ENCODE results near the gene ARRDC4. TPM values are rescaled to one million over a fixed set of nuclear protein-coding genes. Genes with fewer than 3 reads are reported as not detected.

ARRDC4 gene
- total and polyA plus RNA-seq, 2 of the 4 experiments (the other 2 are of a cell fraction): 5.3 to 9.1 TPM

GRCh38 chr15:97968380-97968779, 7.9 kb downstream of the ARRDC4 start:
- ATAC-seq (ENCODE audit: low read depth): peak; percentile 91
- DNase-seq: peak; percentile 90
- Histone ChIP-seq H3K4me3 (ENCODE audit: insufficient read depth, low read depth, low read length) (no peak overlapping the region), H2BK15ac (ENCODE audit: low read depth, low read length) (no peak overlapping the region), H3K9me3 (ENCODE audit: control insufficient read depth, insufficient read depth, low read length) (no peaks in the 10 kb centered on the region), H3K27me3 (ENCODE audit: control insufficient read depth, insufficient read depth, low read length) (no peaks in the 10 kb centered on the region), H3K27ac (ENCODE audit: insufficient read depth, low read length) (no peak overlapping the region), H3K4me2 (ENCODE audit: low read depth, low read length) (peak overlapping the region; percentile 30; the same call in 1 of the 2 replicates), H3K36me3 (ENCODE audit: control insufficient read depth, insufficient read depth, low read length) (peaks cover 8% of the 10 kb centered on the region), H3K9me1 (ENCODE audit: insufficient read depth, low read length) (no peaks in the 10 kb centered on the region), H3K23ac (ENCODE audit: low read depth, low read length) (no peak overlapping the region), H2BK5ac (ENCODE audit: low read depth, low read length, poor library complexity, severe bottlenecking) (peak overlapping the region; percentile 57), H3K9ac (ENCODE audit: low read depth, low read length) (no peak overlapping the region), H3K4me1 (ENCODE audit: control insufficient read depth, insufficient read depth, low read length) (peaks cover 13% of the 10 kb centered on the region), H3K14ac (replicated peaks; ENCODE audit: low read depth, low read length) (no peak overlapping the region), H4K5ac (ENCODE audit: low read depth, low read length) (no peak overlapping the region), H4K8ac (ENCODE audit: low read depth in 2 of 2, low read length in 2 of 2) (no peak overlapping the region; a peak in 1 of 4 replicates), H3K79me1 (ENCODE audit: low read depth in 1 of 2, low read length in 2 of 2) (peaks cover 0 to 8% of the 10 kb centered on the region in 2 experiments; a peak in 1 of 4 replicates), H2AFZ (replicated peaks; ENCODE audit: low read length, poor library complexity) (no peak overlapping the region), H2BK20ac (ENCODE audit: low read depth, low read length) (no peak overlapping the region), H4K20me1 (ENCODE audit: insufficient read depth, low read length) (no peaks in the 10 kb centered on the region), H2BK120ac (ENCODE audit: low read depth, low read length) (no peak overlapping the region), H3K56ac (ENCODE audit: extremely low read depth, insufficient read depth, low read length) (no peak overlapping the region), H2AK5ac (ENCODE audit: low read depth, low read length) (no peak overlapping the region), H3K4ac (ENCODE audit: low read depth, low read length) (no peak overlapping the region), H2AK9ac (replicated peaks; ENCODE audit: low read depth, low read length, poor library complexity) (no peak overlapping the region), H3K18ac (ENCODE audit: low read depth, low read length) (no peak overlapping the region), H4K91ac (ENCODE audit: insufficient read depth, low read depth, low read length) (no peak overlapping the region)
- intact Hi-C loops (cut with micrococcal nuclease): no loop called here
- BruUV-seq (replicated peaks): no TSS peak
- POLR2A ChIA-PET (ENCODE audit: unreplicated experiment): no interaction called here
- dilution Hi-C loops (cut with HindIII; ENCODE audit: low sequenced_read_pairs, unreplicated experiment): no loop called here
- peak; percentile 29; the same call in 1 of the 2 replicates for TF ChIP-seq FOS (IDR thresholded peaks at IDR 0.05; ENCODE audit: low read depth, low read length)
- no peak for TF ChIP-seq BHLHE40 (IDR thresholded peaks at IDR 0.05; ENCODE audit: low read depth, low read length)
- TF ChIP-seq CEBPB (IDR thresholded peaks at IDR 0.05; ENCODE audit: low read depth, low read length): peak; percentile 53
- TF ChIP-seq CTCF (conservative IDR thresholded peaks at IDR 0.05; ENCODE audit: low read depth, low read length): no peak
- CTCF ChIA-PET: no interaction called here
- WGBS, 2 experiments (ENCODE audit: extremely low coverage in 2 of 2, insufficient read length in 1 of 2): no CpG with 5 or more reads among the region's 1 CpG
- in situ Hi-C loops (cut with MboI; ENCODE audit: low sequenced_read_pairs): no loop called here

Data from IMR-90 (cell line).